GM12865 (cell line): Measurements from ENCODE around the gene GALNT15.

Experiments
- DNase-seq: peaks from one replicate; pipeline ENCODE4 v3.0.0; 2010; ENCODE audit warnings: low read depth
- H3K4me3 ChIP-seq: 2 replicates; pipeline ENCODE4 v1.5.1; 2011; ENCODE audit warnings: mild to moderate bottlenecking, low read depth, low read length, control low read depth
- CTCF ChIP-seq: IDR thresholded peaks from 2 replicates; pipeline ENCODE4 v1.5.1; 2011; ENCODE audit warnings: low read length, control low read depth, low read depth, inconsistent platforms; ENCODE audit not compliant: insufficient read depth; ENCODE audit errors: missing control alignments

GALNT15 gene

GRCh38 chr3:16247282-16248061, 73.0 kb downstream of the GALNT15 start:
- peak overlapping the region; percentile 19 for H3K4me3 ChIP-seq
- peak; percentile 87 for DNase-seq
- peak; percentile 88 for TF ChIP-seq CTCF

GRCh38 chr3:16248556-16248955, 74.1 kb downstream of the GALNT15 start:
- no peak overlapping the region for H3K4me3 ChIP-seq
- TF ChIP-seq CTCF = no peak
- no peak for DNase-seq

- DNase-seq = peak; percentile 33
- peak; percentile 32 for TF ChIP-seq CTCF
- no peak overlapping the region for H3K4me3 ChIP-seq
These were observed 74.9 kb downstream of the GALNT15 start for GRCh38 chr3:16249336-16249735.

- DNase-seq = no peak
- H3K4me3 ChIP-seq = no peak overlapping the region
- no peak for TF ChIP-seq CTCF
These were observed 75.4 kb downstream of the GALNT15 start for GRCh38 chr3:16249886-16250285.

GRCh38 chr3:16251316-16252085, 77.0 kb downstream of the GALNT15 start:
- TF ChIP-seq CTCF = no peak
- no peak for DNase-seq

GRCh38 chr3:16252243-16252978, 77.9 kb downstream of the GALNT15 start:
- H3K4me3 ChIP-seq = no peak overlapping the region
- peak; percentile 33 for DNase-seq
- TF ChIP-seq CTCF = no peak

More at GRCh38 chr3:16251316-16252085, 77.0 kb downstream of the GALNT15 start:
- H3K4me3 ChIP-seq = no peak overlapping the region
